Subcutaneous adipose tissue (tissue), 4 donors: ENCODE data around the gene RPS24. TPM values are rescaled to one million over a fixed set of nuclear protein-coding genes. Genes with fewer than 3 reads are reported as not detected.

Experiments
- total RNA-seq, 4 donors: library from RNA; depleted of rRNA; stranded (reverse); fragments of >200 nt; gene quantifications; one replicate each; pipeline ENCODE4 v1.1.0, GENCODE V29; 2016
- TF ChIP-seq, protein P1 (sequence below): fragments of 450-650 bp; IDR thresholded peaks from one replicate; pipeline ENCODE4 v1.5.1; 2016; ENCODE audit warnings: low read depth, mild to moderate bottlenecking, control low read depth, antibody characterized with exemption, moderate library complexity

RPS24 gene
- total RNA-seq, 4 donors from 2014 or later = 2,158 to 3,598 (median 2,515) TPM

DNA sequence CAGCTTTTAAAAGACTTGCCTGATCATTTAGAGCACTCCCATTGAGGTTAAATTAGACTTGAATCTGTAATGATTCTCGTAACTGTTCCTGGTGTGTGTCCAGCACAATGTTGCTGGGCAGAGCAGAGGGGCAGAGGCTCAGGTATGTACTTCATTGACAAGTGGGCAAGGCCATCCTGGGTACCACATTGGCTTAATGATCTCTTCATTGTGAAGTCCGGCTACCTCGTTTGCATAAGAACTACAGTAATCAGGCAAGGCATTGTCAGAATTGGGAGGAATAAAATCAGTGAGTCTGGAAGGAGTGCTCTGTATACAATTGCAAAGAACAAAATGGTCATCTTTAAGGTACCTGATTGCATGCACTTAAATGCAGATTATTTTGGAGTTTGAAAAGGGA is 6.1 kb downstream of the RPS24 start:
- TF ChIP-seq, protein P1, sequence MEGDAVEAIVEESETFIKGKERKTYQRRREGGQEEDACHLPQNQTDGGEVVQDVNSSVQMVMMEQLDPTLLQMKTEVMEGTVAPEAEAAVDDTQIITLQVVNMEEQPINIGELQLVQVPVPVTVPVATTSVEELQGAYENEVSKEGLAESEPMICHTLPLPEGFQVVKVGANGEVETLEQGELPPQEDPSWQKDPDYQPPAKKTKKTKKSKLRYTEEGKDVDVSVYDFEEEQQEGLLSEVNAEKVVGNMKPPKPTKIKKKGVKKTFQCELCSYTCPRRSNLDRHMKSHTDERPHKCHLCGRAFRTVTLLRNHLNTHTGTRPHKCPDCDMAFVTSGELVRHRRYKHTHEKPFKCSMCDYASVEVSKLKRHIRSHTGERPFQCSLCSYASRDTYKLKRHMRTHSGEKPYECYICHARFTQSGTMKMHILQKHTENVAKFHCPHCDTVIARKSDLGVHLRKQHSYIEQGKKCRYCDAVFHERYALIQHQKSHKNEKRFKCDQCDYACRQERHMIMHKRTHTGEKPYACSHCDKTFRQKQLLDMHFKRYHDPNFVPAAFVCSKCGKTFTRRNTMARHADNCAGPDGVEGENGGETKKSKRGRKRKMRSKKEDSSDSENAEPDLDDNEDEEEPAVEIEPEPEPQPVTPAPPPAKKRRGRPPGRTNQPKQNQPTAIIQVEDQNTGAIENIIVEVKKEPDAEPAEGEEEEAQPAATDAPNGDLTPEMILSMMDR = no peak

DNA sequence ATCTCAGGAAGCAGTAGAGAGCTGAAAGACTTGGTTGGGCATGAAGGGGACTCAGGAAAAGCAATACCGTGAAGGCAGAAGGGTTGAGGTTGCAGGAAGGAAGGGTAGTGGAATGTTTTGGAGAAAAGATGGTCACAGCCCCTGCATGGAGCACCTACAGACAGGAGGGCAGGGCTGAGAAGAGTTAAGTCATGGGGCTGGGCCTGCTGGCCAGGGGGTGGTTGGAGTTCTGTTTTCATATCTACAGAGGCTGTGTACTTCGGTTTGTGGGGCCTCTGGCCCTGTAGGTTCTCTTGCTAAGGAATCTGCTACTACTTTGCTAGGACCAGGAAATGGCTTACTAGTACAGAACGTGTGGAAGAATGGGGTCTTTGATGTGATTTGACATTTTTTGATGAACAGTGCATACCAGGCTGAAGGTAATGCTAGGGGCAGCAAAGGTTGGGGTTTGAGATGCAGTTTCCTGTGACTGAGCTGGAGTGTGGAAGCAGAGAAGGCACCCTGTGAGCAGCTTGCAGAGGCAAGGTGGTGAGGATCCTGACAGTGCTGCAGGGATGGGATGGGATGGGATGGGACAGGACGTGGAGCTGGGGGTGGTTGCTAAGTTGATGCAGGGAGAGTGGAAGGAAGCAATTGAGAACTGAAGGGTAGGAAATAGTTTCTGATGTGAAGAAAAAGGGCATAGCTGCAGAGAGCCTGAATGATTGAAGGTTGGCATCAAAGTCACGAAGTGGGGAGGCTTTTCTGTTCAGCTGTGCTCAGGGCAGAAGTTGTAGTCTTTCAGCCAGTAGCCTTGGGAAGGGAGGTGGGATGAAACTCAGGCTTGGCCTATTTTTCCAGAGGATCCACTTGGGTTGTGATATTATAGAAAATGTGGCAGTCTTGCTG is 7.8 kb downstream of the RPS24 start:
- TF ChIP-seq, protein P1 = no peak

DNA sequence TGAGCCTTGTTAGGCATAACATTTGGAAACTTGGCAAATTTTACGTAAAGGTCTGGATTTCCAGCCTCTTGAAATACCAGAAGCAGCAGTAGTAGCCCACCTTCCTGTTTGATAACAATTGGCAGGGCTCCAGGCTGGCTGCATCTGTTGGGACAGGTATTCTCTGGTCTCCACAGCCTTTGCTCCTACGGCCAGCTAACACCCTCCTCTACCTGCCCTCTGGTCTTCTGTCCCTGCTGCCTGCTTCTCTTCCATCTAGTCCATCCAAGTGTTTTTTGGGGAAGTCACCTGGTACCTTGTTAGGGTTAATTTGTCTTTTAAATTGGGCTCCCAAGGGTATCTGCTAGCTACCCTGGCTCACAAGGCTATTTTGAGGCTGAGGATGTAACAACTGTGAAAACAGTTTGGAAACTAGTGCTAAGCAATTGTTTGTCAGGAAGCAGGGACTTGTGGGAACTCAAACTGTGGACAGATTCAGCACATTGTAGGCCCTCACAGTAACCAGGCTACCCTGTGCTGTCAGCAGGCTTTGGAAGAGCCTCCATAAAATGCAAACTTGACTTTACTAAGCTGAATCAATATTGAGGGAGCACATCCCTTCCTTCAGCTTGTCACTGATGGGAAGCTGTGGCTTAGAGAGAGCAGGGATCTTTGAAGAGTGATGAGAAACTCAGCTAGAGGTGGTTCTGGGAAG is 8.5 kb downstream of the RPS24 start:
- TF ChIP-seq, protein P1 = no peak

DNA sequence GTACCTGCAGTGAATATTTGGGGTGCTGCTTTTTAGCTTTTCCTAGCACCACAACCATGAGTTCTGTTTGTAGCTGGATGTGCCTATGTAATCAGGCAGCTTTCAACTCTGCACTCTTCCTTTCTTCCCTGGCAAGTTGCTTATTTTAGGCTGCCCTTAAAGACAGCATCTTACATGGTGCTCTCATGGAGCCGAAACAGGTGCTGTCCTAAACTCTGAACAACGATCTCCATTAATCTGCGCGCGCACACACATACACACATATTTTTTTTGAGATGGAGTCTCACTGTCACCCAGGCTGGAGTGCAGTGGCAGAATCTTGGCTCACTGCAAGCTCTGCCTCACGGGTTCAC is 9.1 kb downstream of the RPS24 start:
- TF ChIP-seq, protein P1 = no peak

DNA sequence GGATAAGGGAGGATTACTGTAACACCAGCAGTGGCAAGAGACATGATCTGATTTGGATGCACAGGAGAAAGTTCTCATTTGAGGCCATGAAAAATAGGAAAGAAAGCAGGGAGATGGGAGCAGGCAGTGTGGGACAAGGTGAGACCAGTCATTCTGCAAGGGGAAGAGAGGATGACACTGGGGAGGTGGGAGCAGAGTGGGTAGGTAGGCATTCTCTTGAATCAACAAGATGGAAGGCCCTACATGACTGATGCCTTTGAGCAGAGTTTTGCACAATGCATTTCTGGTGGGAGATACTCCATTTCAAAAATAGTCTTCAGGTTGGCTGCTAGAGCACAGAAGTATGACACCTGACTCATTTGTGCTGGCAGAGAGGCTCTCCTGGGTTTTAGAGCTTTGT is 10.5 kb downstream of the RPS24 start:
- TF ChIP-seq, protein P1 = no peak

DNA sequence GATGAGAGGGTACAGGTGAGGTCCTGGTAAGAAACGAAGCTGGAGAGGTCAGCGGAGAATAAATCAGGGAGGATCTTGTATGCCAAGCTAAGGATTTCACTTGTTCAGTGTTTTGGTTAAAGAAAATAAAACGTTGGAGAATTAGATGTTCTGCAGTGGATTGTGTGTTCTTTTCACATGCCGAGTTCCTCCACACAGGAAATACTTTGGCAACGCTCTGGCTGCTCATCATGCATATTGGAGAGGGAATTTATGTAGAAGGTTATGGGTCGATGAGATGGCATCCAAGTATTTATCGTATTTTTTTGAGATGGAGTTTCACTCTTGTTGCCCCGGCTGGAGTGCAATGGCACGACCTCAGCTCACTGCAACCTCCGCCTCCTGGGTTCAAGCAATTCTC is 11.0 kb downstream of the RPS24 start:
- TF ChIP-seq, protein P1 = no peak

DNA sequence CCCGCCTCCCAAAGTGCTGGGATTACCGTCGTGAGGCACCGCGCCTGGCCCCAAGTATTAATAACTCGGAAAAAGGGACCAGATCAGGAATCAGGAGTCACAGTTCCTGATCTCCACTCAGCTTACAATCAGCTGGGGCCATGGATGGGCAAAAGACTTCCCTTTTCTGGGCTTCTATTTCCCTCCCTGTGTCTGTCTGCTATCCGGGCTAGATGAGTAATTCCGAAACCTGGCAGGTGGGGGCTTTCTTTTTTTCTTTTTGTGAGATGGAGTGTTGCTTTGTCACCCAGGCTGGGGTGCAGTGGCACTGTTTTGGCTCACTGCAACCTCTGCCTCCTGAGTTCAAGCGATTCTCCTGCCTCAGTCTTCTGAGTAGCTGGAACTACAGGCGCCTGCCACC is 11.6 kb downstream of the RPS24 start:
- TF ChIP-seq, protein P1 = no peak
